GM11168 (cell line): ENCODE results near the gene SOX2.
"Not testable (repeated sequence)": the region's sequence is repeated elsewhere in the genome, so short reads cannot be mapped to it uniquely, and the experiment has no call there.

ENCODE experiments used
- in situ Hi-C: fragments of 300-500 bp; cut with MboI; formaldehyde crosslinking; loops from one replicate; pipeline ENCODE4 v1.12.0; 2022; ENCODE audit warnings: low sequenced_read_pairs; ENCODE audit not compliant: unreplicated experiment

SOX2 gene

DNA sequence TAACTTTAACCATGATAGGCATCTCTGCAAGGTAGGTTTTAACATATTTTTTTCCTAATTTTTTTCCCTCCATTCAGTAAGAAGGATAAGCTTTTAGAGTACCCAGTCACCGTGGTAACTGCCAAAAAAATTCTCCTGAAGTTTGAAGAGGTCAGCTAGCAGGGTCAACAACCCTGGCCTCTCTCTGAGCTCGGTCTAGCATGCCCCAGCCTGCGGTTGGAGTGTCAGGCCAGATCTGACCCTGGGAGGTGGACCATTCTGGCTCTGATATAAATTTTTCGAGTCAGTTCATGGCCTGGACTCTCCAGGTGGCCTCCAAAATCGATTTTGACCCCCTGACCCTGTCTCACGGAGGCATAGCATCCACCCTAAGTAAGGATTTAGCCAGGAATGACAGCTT, 29.7 kb downstream of the SOX2 start:
- in situ Hi-C loops, result no loop called here

DNA sequence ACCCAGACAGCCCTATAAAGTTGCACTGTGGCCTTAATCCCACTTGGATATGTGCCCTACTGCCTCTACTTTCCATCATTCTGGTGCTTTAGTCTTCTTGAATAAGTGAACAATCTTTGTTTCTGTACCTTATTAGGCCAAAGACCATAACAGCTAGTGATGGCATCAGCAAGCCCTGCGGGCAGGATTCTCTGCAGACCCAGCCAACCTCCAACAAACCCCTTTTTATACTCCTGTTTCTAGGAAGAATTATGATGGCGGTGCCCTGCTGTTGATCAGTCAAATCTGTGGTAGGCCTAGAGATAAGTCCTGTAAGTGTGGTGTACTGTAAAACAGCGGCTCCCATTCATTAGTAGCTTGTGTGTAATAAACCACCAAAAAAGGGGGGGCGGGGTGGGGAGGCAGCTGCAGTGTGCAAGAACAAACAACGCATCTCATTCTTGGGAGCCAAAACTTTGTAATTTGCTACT, 40.5 kb downstream of the SOX2 start:
- in situ Hi-C loops, result no loop called here

DNA sequence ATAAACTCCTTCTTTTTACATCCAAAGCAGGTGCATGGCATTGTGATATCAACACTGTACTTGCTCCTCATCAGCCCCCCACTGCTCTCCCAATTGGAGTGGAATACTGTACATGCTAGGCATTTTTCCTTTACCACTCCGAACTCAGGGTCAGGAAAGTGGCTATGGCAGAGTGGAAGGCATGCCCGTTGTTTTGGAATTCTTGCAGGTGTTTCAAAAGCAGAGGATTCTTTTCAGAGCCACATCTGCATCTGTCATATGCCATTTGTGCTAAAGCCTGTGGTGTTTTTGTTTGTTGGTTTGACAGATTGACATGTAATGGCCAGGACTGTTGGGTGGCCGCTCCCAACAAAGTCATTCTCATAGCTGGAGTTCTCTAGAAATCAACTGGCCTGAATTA, 41.7 kb downstream of the SOX2 start:
- in situ Hi-C loops, result no loop called here

DNA sequence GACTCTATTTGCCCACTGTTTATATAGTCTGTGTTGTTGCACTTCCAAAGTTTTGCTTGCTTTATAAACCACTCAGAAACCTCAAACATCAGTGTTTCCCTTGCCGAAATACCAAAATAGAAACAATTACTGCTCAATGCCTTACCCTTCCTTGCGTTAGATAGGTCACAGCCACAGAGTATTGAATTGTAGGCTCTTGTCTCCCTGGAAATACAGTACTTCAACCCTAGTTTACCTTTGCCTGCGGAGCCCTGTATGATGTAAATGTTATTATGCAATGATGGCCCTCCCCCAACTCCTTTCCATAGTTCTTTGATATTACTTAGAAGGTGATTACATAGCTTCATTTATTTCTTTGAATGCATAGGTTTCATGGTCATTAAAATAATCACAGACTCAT, 44.2 kb downstream of the SOX2 start:
- in situ Hi-C loops, result no loop called here

DNA sequence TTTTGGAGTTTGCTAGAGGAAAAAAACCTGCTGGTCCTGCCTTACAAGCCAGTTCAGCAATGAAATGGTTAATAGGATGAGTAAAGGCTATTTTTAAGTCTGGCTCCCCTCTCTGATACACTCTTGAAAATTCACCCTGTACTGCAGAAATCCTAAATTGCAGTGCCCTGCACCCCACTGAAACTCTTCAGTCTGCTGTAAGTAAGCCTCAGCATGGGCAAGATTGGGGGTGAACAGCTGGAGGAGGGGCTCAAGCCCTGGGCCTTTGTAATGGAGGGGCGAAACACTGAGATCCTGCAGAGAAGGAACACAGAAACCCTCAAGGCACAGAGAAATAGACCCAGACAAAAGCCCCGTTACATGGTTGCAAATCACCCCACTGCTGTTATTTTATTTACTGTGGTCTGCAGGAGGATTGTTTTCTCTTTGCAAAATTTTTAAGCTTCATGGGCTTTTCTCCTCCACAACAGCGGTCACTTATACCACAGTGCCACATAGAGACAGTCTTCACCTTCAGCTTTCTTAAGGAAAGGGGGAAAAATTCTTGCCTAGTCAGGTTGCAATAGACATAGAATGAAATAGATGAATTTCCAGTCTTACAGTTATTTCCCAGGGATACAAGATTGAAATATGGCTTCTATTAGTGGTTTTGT, 45.0 kb downstream of the SOX2 start:
- in situ Hi-C loops, result no loop called here

DNA sequence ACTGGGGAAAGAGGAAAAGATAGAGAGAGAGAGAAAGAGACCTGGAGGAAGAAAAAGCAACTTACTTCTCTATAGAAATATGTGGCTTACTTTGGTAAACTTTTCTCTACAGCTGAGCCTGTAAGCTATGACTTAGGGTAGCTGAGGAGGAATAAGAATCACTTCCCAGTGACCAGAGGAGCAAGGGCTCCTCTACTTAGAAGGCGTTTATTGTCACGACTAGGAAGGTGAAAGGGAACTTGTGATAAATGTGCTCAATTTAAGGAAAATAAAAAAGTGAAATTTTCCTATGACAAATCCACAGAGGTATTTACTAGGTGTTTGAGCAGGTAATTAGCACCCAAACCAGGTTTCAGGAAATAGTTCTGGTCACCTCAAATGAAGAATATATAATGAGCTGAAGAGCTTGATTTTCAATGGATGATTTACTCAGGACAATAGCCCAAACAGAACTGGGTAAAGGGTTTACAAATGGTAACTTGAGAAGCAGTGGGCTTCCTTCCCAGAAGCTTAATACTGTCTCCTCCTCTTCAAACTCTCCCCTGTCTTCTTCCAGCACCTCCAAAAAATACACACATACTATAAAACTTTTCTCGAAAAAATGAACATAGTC, 46.1 kb downstream of the SOX2 start:
- in situ Hi-C loops, result no loop called here

DNA sequence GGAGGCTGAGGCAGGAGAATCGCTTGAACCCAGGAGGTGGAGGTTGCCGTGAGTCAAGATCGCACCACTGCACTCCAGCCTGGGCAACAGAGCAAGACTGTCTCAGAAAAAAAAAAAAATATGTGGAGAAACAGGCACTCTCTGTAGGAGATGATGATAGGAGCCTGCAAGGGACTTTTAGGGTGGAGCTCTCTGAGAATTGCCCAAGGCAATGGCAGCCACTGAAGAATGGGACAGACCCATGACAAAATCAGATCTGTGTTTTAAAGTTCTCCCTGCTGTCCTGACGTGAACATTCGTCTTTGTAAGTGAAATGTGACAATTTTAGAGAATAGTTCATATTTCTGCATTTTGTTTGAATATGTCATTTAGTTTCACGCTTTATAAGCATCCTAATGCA, 50.2 kb downstream of the SOX2 start:
- in situ Hi-C loops, result no loop called here

DNA sequence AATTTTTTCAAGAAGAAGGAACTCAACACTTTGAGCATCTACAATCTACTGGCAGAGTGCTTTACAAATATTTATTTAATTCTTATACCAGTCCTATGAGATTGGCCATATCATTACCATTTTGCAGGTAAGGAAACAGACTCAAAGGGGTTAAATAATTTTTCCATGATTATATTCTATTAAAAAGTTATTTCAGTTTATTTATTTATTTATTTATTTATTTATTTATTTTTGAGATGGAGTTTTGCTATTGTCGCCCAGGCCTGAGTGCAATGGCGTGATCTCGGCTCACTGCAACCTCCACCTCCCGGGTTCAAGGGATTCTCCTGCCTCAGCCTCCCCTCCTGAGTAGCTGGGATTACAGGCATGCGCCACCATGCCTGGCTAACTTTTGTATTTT, 52.3 kb downstream of the SOX2 start:
- in situ Hi-C loops, result not testable (repeated sequence)
